ENCODE results near the gene LAMB4. TPM values are rescaled to one million over a fixed set of nuclear protein-coding genes. Genes with fewer than 3 reads are reported as not detected.
"Not testable (repeated sequence)": the region's sequence is repeated elsewhere in the genome, so short reads cannot be mapped to it uniquely, and the experiment has no call there.

The LAMB4 gene
- polyA plus RNA-seq, 1 experiment = 0.33 TPM

DNA sequence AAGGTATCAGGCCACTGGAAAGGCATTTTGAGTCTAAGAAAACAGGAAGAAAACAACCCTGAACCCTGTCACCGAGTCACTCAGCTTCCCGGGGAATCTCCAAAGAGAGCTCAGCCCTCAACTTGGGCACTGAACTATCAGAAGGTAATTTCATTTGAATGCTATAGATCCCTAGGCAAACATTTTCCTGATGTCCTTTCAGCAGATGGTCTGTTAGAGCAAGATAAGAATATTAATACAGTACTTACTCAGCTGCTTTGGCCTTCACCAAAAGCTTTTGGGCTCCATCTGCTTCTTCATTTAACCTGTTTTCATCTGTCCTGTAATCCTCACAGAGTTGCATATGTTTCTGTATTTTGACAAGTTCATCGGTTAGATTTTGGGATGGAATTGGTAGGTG is 93.0 kb downstream of the LAMB4 start:
- ChIA-PET CTCF (no interaction called here), POLR2A (no interaction called here)
- DNase-seq (ENCODE audit: low read depth, low spot score) = no peak

DNA sequence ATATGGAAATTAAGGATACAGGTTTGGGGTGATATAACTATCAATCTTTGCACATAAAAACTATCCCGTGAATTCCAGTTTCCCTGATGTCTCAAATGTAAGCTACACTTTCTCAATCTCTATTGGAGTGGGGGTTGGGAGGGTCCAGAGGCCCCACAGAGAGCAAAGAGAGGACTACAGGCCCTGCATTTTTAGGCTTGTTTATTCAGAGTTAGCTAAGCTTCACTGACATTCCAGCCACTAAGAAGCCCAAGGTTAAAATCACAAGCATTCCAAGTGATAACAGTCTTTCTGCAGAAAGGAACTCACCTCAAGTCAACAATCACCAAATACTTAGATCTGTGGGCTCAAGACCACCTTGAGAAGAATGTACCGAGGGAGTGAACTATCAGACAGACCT is 95.6 kb downstream of the LAMB4 start:
- TF ChIP-seq, protein P1, sequence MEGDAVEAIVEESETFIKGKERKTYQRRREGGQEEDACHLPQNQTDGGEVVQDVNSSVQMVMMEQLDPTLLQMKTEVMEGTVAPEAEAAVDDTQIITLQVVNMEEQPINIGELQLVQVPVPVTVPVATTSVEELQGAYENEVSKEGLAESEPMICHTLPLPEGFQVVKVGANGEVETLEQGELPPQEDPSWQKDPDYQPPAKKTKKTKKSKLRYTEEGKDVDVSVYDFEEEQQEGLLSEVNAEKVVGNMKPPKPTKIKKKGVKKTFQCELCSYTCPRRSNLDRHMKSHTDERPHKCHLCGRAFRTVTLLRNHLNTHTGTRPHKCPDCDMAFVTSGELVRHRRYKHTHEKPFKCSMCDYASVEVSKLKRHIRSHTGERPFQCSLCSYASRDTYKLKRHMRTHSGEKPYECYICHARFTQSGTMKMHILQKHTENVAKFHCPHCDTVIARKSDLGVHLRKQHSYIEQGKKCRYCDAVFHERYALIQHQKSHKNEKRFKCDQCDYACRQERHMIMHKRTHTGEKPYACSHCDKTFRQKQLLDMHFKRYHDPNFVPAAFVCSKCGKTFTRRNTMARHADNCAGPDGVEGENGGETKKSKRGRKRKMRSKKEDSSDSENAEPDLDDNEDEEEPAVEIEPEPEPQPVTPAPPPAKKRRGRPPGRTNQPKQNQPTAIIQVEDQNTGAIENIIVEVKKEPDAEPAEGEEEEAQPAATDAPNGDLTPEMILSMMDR (IDR thresholded peaks at IDR 0.05; ENCODE audit: low read depth, low read length) = no peak
- no peak for DNase-seq (ENCODE audit: low read depth, low spot score)

More for the DNA sequence above, 93.0 kb downstream of the LAMB4 start:
- Histone ChIP-seq H3K4me3 (ENCODE audit: low read depth, low read length) (no peak overlapping the region), H3K9me3 (ENCODE audit: control insufficient read depth, insufficient read depth, low read length) (no peaks in the 10 kb centered on the region), H3K27ac (ENCODE audit: low read depth, low read length) (no peak overlapping the region), H3K27me3 (ENCODE audit: control insufficient read depth, insufficient read depth, low read length) (no peaks in the 10 kb centered on the region)
- TF ChIP-seq, protein P1 (IDR thresholded peaks at IDR 0.05; ENCODE audit: low read depth, low read length) = no peak

DNA sequence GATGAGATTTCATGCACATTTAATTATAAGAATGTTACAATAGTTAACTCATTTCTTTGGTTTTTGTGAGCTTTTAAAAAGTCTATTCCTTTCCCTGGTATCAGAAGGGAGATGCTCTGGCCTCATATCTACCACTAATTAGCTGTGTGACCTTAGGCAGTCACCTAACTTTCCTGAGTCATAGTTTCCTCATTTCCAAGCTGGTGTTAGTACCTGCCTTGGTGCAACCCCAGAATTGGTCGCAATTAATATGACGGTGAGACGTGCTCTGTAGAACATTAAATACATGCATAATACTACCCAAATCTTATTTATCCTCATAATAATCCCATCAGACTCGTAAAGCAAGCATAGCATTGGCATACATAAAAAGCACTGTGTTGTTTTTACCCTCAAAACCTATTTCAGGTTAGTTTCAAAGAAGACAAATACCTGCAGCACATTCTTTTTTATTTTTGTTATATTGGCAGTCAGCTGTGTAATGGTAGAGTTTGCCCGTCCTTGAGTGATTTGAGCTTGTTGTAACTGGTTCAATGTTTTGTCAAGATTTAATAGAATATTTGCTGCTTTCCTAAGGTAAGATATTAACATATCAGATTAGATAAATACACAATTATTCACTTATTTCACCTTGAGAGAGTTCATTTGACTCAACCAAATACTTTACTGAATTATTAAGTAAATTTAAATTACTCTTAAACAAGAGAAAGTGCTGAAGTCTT is 96.2 kb downstream of the LAMB4 start:
- Histone ChIP-seq H3K4me3 (ENCODE audit: low read depth, low read length) (no peak overlapping the region), H3K27ac (ENCODE audit: low read depth, low read length) (no peak overlapping the region), H3K27me3 (ENCODE audit: control insufficient read depth, insufficient read depth, low read length) (no peaks in the 10 kb centered on the region), H3K9me3 (ENCODE audit: control insufficient read depth, insufficient read depth, low read length) (no peaks in the 10 kb centered on the region)
- ChIA-PET CTCF (interaction anchor here (0.6 to 1.0 kb wide), 2 partner anchors 112 kb away, joined by 4 read pairs; no protein-coding TSS in a partner anchor), POLR2A (no interaction called here)
- TF ChIP-seq, protein P1 (IDR thresholded peaks at IDR 0.05; ENCODE audit: low read depth, low read length) = no peak
- DNase-seq (ENCODE audit: low read depth, low spot score) = no peak

More for the DNA sequence above, 95.6 kb downstream of the LAMB4 start:
- no peaks in the 10 kb centered on the region for H3K9me3 ChIP-seq (ENCODE audit: control insufficient read depth, insufficient read depth, low read length)
- no peaks in the 10 kb centered on the region for H3K27me3 ChIP-seq (ENCODE audit: control insufficient read depth, insufficient read depth, low read length)
- ChIA-PET CTCF (interaction anchor here (1.0 kb wide), 1 partner anchor 112 kb away, joined by 4 read pairs; no protein-coding TSS in a partner anchor), POLR2A (interaction anchor here (0.6 kb wide), 1 partner anchor 53 kb away, joined by 5 read pairs; no protein-coding TSS in a partner anchor)
- no peak overlapping the region for H3K4me3 ChIP-seq (ENCODE audit: low read depth, low read length)
- no peak overlapping the region for H3K27ac ChIP-seq (ENCODE audit: low read depth, low read length)

DNA sequence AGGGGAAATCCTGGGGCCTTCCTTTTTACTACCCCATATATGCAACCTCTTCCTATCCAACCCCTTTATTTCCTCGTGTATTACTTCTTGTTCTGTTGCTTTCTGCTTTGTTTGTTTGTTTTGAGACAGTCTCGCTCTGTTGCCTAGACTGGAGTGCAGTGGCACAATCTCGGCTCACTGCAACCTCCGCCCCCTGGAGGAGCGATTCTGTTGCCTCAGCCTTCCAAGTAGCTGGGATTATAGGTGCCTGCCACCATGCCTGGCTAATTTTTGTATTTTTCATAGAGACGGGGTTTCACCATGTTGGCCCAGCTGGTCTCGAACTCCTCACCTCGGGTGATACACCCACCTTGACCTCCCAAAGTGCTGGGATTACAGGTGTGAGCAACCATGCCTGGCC is 96.9 kb downstream of the LAMB4 start:
- H3K27ac ChIP-seq (ENCODE audit: low read depth, low read length); H3K9me3 ChIP-seq (ENCODE audit: control insufficient read depth, insufficient read depth, low read length); H3K4me3 ChIP-seq (ENCODE audit: low read depth, low read length); CTCF ChIA-PET; POLR2A ChIA-PET; DNase-seq (ENCODE audit: low read depth, low spot score); H3K27me3 ChIP-seq (ENCODE audit: control insufficient read depth, insufficient read depth, low read length): not testable (repeated sequence)

DNA sequence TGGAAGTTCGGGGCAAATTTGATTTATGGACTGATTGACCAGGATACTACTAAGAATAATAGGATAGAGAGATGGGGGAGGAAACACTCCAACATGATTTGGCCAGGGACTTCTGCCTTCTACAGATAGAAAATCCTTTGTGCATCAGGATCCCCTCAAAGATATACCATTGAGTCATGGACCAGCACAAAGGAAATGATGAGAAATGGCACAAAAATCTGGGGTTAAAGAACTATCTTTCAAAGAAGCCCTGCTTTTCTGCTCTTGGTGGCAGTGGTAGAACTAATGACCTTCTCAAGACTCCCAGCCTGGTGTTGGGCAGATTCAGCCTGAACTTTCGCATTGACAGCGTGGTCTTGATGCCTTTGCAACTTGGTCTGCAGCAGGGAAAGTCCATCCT is 99.6 kb downstream of the LAMB4 start:
- Histone ChIP-seq H3K27ac (ENCODE audit: low read depth, low read length) (no peak overlapping the region), H3K27me3 (ENCODE audit: control insufficient read depth, insufficient read depth, low read length) (no peaks in the 10 kb centered on the region), H3K9me3 (ENCODE audit: control insufficient read depth, insufficient read depth, low read length) (no peaks in the 10 kb centered on the region), H3K4me3 (ENCODE audit: low read depth, low read length) (no peak overlapping the region)
- ChIA-PET CTCF (no interaction called here), POLR2A (no interaction called here)
- TF ChIP-seq, protein P1 (IDR thresholded peaks at IDR 0.05; ENCODE audit: low read depth, low read length) = no peak
- no peak for DNase-seq (ENCODE audit: low read depth, low spot score)
